ENCODE measurements around the gene ERMAP. TPM values are rescaled to one million over a fixed set of nuclear protein-coding genes. Genes with fewer than 3 reads are reported as not detected.

The ERMAP gene
- total RNA-seq, 1 donor from 2014 or later, result 10.3 TPM

DNA sequence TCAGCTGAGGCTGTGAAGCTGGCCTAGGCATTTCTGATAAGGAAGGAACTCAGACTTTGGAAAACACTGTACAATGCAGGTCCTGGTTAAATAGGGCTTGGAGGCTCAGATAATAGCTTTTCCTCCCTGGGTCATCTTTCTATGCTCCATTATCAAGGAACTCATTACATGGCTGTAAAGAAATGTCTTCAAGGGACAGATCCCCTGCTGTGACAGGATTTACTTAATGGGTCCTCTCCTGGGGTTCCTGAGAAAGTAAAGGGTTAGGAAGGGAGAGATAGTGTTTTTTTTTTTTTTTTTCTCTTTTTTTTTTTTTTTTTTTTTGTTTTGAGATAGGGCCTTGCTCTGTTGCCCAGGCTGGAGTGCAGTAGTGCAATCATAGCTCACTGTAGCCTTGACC is 14.4 kb downstream of the ERMAP start:
- no peaks in the 10 kb centered on the region for H3K27me3 Mint-ChIP-seq
- no peak for DNase-seq (ENCODE audit: extremely low spot score, unreplicated experiment)
- H3K27ac Mint-ChIP-seq, result no peak overlapping the region
- no peaks in the 10 kb centered on the region for H3K9me3 Mint-ChIP-seq
- TF ChIP-seq, protein P1, sequence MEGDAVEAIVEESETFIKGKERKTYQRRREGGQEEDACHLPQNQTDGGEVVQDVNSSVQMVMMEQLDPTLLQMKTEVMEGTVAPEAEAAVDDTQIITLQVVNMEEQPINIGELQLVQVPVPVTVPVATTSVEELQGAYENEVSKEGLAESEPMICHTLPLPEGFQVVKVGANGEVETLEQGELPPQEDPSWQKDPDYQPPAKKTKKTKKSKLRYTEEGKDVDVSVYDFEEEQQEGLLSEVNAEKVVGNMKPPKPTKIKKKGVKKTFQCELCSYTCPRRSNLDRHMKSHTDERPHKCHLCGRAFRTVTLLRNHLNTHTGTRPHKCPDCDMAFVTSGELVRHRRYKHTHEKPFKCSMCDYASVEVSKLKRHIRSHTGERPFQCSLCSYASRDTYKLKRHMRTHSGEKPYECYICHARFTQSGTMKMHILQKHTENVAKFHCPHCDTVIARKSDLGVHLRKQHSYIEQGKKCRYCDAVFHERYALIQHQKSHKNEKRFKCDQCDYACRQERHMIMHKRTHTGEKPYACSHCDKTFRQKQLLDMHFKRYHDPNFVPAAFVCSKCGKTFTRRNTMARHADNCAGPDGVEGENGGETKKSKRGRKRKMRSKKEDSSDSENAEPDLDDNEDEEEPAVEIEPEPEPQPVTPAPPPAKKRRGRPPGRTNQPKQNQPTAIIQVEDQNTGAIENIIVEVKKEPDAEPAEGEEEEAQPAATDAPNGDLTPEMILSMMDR (conservative IDR thresholded peaks at IDR 0.05), result no peak
- H3K4me3 Mint-ChIP-seq, result no peak overlapping the region
- H3K4me1 Mint-ChIP-seq (ENCODE audit: unreplicated experiment), result peaks cover 13% of the 10 kb centered on the region
- peaks cover 5% of the 10 kb centered on the region for H3K36me3 Mint-ChIP-seq

DNA sequence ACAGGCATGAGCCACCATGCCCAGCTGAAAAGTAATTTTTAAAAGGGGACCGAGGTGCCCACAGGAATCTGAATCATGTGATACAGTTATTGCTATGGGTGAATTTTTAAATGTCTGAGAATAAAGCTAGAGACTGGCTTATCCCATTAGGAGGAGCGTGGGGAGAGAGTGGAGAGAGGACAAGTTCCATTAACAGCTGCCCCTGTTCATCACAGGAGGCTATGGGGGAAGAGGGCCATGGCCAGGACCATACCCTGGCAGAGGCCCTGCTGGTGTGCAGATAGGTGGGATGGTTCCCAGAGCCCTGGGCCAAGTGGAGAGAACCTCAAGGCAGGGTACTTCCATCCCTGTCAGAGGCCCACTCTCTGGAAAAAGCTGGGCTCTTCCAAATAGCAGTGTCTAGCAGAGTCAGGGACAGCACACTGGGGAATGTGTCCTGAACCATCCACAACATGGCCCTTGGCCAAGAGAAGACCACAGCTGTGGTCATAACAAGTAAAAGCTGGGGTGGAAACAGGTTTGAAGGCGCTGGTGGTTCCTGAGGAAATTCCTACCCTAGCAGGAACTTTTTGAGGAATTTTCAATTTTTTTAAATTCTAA is 15.8 kb downstream of the ERMAP start:
- Mint-ChIP-seq H3K27me3 (no peaks in the 10 kb centered on the region), H3K4me3 (no peak overlapping the region), H3K9me3 (no peaks in the 10 kb centered on the region), H3K27ac (no peak overlapping the region), H3K4me1 (ENCODE audit: unreplicated experiment) (peaks cover 13% of the 10 kb centered on the region), H3K36me3 (peaks cover 5% of the 10 kb centered on the region)
- DNase-seq (ENCODE audit: extremely low spot score, unreplicated experiment), result no peak
- TF ChIP-seq, protein P1 (conservative IDR thresholded peaks at IDR 0.05), result no peak

DNA sequence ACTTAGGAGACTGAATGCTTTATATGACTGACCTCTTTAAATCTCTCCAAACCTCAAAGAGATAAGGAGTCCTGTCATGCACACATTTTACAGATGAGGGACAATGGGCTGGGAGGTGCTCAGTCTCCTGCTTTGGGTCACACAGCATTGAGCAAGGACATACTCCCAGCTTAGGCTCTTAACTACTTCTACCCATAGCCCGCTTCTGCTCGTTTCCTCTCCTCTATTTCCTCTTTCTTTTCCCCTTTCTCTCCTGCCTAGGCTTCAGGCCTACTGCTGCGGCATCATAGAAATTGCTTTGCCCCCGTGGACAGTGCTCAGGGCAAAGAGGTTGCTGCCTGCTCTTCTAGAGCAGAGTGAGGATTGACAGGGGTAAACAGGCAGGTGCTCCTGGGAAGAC is 17.1 kb downstream of the ERMAP start:
- Mint-ChIP-seq H3K9me3 (no peaks in the 10 kb centered on the region), H3K4me1 (ENCODE audit: unreplicated experiment) (peaks cover 13% of the 10 kb centered on the region), H3K36me3 (peaks cover 5% of the 10 kb centered on the region)

DNA sequence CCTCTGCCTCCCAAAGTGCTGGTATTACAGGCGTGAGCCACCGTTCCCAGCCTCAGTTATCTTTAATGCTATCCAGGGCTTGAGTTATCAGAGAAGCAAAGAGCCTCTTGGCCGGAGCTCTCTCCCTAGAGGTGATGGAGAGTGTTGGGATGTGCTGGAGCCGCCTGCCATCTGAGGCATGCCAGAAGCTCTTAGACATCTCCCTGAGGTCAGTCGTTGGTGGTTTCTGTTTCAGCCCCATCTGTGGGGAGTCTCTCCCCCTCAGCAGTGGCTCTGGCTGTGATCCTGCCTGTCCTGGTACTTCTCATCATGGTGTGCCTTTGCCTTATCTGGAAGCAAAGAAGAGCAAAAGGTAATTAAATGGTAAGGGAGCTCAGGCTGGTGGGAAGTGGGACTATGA is 17.9 kb downstream of the ERMAP start:
- Mint-ChIP-seq H3K27ac (no peak overlapping the region), H3K4me1 (ENCODE audit: unreplicated experiment) (peaks cover 13% of the 10 kb centered on the region), H3K4me3 (no peak overlapping the region), H3K27me3 (no peaks in the 10 kb centered on the region), H3K36me3 (peaks cover 5% of the 10 kb centered on the region), H3K9me3 (no peaks in the 10 kb centered on the region)
- TF ChIP-seq, protein P1 (conservative IDR thresholded peaks at IDR 0.05), result no peak
- no peak for DNase-seq (ENCODE audit: extremely low spot score, unreplicated experiment)

More for the DNA sequence above, 17.1 kb downstream of the ERMAP start:
- DNase-seq (ENCODE audit: extremely low spot score, unreplicated experiment), result no peak
- TF ChIP-seq, protein P1 (conservative IDR thresholded peaks at IDR 0.05), result no peak
- Mint-ChIP-seq H3K27ac (no peak overlapping the region), H3K27me3 (no peaks in the 10 kb centered on the region), H3K4me3 (no peak overlapping the region)

DNA sequence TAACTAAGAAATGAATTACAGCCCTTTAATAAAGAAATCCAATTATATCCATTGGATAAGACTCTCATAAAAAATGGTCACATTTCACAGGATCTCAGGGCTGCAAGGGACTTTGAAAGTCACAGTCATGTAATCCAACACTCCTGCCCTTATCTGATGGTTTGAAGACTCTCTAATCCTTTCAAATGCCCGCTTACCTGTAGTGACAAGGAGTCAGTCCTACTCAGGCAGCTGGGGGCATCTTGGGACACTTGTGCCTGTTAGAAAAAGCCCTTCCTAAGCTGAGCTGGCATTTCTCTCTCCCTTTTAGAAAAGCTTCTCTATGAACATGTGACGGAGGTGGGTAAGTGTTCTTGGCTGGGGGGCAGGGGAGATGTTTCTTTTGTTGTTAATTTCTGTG is 18.5 kb downstream of the ERMAP start:
- H3K27me3 Mint-ChIP-seq, result no peaks in the 10 kb centered on the region
- H3K27ac Mint-ChIP-seq, result no peak overlapping the region
- peaks cover 5% of the 10 kb centered on the region for H3K36me3 Mint-ChIP-seq
- peaks cover 13% of the 10 kb centered on the region for H3K4me1 Mint-ChIP-seq (ENCODE audit: unreplicated experiment)
- no peaks in the 10 kb centered on the region for H3K9me3 Mint-ChIP-seq
- TF ChIP-seq, protein P1 (conservative IDR thresholded peaks at IDR 0.05), result no peak
- no peak overlapping the region for H3K4me3 Mint-ChIP-seq
- no peak for DNase-seq (ENCODE audit: extremely low spot score, unreplicated experiment)

DNA sequence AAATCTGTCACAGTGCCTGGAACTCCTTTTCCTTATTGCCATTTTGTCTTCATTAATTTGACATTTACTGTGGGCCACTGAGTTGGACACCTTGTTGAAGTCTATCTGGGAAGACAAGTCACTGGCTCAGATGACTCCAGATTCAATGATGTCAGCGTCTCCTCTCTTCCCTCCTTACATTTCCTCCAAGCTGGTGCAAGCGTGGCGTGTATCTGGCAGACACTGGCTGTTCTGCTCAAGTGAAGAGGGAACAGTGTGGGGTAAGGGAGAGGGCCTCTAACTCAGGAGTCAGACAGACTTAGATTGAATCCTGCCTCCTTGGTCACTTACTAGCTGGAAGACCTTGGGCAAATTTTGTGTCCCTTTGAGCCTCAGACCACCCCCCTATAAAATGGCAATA is 20.8 kb downstream of the ERMAP start:
- Mint-ChIP-seq H3K27ac (no peak overlapping the region), H3K9me3 (no peaks in the 10 kb centered on the region), H3K4me1 (ENCODE audit: unreplicated experiment) (peaks cover 13% of the 10 kb centered on the region), H3K4me3 (no peak overlapping the region), H3K36me3 (peaks cover 5% of the 10 kb centered on the region), H3K27me3 (no peaks in the 10 kb centered on the region)
- TF ChIP-seq, protein P1 (conservative IDR thresholded peaks at IDR 0.05), result no peak
- no peak for DNase-seq (ENCODE audit: extremely low spot score, unreplicated experiment)
